HEK293T (cell line): Measurements from ENCODE around the gene GATA6.

Experiments
- CTCF ChIA-PET: fragments of 350-600 bp; formaldehyde crosslinking; extraction: SDS; loops from one replicate; lab custom pipeline; 2021; ENCODE audit warnings: antibody characterized with exemption, inconsistent platforms; lab: Yijun Ruan, JAX
- POLR2A ChIA-PET: fragments of 350-600 bp; formaldehyde crosslinking; extraction: SDS; loops from one replicate; lab custom pipeline; 2020; ENCODE audit warnings: antibody characterized with exemption, inconsistent platforms; lab: Yijun Ruan, JAX
- DNase-seq: peaks from one replicate; pipeline ENCODE4 v3.0.0; 2012; ENCODE audit warnings: mixed read lengths; ENCODE audit errors: extremely low spot score
- ARNT ChIP-seq: fragments of 450-650 bp; IDR thresholded peaks from 2 replicates; pipeline ENCODE4 v1.6.1; 2017; ENCODE audit warnings: mild to moderate bottlenecking
- BHLHE40 ChIP-seq: fragments of 450-650 bp; IDR thresholded peaks from 2 replicates; pipeline ENCODE4 v1.6.1; 2016; ENCODE audit warnings: mild to moderate bottlenecking, moderate library complexity, borderline replicate concordance
- CTBP1 ChIP-seq: fragments of 450-650 bp; IDR thresholded peaks from 2 replicates; pipeline ENCODE4 v1.6.1; 2016; ENCODE audit warnings: borderline replicate concordance
- ELF4 ChIP-seq: fragments of 450-650 bp; IDR thresholded peaks from 2 replicates; pipeline ENCODE4 v1.6.1; 2017; ENCODE audit warnings: antibody characterized with exemption
- FOXA1 ChIP-seq: fragments of 450-650 bp; IDR thresholded peaks from 2 replicates; pipeline ENCODE4 v1.6.1; 2016; ENCODE audit warnings: mild to moderate bottlenecking
- FOXK2 ChIP-seq: fragments of 450-650 bp; IDR thresholded peaks from 2 replicates; pipeline ENCODE4 v1.6.1; 2016; ENCODE audit warnings: mild to moderate bottlenecking
- FOXM1 ChIP-seq: fragments of 450-650 bp; IDR thresholded peaks from 2 replicates; pipeline ENCODE4 v1.6.1; 2017; ENCODE audit warnings: mild to moderate bottlenecking, borderline replicate concordance
- HDGF ChIP-seq: fragments of 450-650 bp; IDR thresholded peaks from 2 replicates; pipeline ENCODE4 v1.6.1; 2017; ENCODE audit warnings: antibody characterized with exemption, borderline replicate concordance
- L3MBTL2 ChIP-seq: fragments of 450-650 bp; conservative IDR thresholded peaks from 2 replicates; pipeline ENCODE4 v1.6.1; 2016; ENCODE audit warnings: mild to moderate bottlenecking
- LEF1 ChIP-seq: fragments of 450-650 bp; IDR thresholded peaks from 2 replicates; pipeline ENCODE4 v1.6.1; 2017; ENCODE audit warnings: mild to moderate bottlenecking, borderline replicate concordance
- NFRKB ChIP-seq: fragments of 450-650 bp; IDR thresholded peaks from 2 replicates; pipeline ENCODE4 v1.6.1; 2016; ENCODE audit warnings: mild to moderate bottlenecking, moderate library complexity
- PKNOX1 ChIP-seq: fragments of 450-650 bp; IDR thresholded peaks from 2 replicates; pipeline ENCODE4 v1.6.1; 2016
- SP1 ChIP-seq: fragments of 450-650 bp; IDR thresholded peaks from 2 replicates; pipeline ENCODE4 v1.6.1; 2017
- SUZ12 ChIP-seq: fragments of 450-650 bp; IDR thresholded peaks from 2 replicates; pipeline ENCODE4 v1.6.1; 2016; ENCODE audit warnings: mild to moderate bottlenecking
- TARDBP ChIP-seq: fragments of 450-650 bp; IDR thresholded peaks from 2 replicates; pipeline ENCODE4 v1.6.1; 2016
- ZNF384 ChIP-seq: fragments of 450-650 bp; IDR thresholded peaks from 2 replicates; pipeline ENCODE4 v1.6.1; 2016

GATA6 gene

DNA sequence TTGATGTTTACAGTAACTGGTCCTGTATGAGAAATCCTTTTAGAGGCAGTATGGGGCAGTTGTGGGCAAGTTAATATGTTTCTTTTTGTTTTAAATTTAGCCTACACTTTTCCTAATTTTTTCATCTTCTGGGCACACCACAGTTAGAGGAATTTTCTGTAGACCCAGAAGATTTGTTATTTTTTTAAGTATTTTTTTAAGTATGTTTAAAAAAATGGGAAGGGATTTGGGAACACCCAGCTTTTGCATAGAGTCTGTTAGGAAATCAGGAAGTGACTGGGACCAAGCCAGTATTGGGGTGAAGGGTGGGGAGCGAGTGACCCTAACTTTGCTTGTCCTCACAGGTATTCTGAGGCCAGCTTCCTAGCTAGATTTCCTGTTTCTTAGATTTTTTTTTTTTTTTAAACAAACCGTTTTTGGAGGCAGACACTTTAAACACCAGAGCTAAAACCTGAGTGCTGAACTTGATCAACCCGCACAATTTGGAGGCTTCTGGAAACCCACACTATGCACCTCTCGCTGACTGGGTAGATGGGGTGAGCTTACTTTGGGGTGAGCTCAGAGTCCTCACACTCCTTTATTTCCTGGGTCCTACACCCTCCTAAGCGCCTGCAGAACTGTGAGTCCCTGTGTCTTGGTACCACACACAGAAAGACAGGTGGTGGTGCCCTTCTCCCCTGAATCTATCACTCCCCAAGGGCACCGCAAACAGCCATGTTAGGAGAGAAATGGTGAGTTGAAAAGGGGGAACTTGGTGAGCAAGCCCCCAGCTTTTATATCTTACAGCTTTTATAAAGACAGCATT lies 5.2 kb downstream of the GATA6 start:
- TF ChIP-seq BHLHE40 (no peak), ZNF384 (no peak), L3MBTL2 (no peak), HDGF (no peak), SUZ12 (no peak), NFRKB (no peak), PKNOX1 (no peak), ELF4 (no peak), ARNT (no peak), SP1 (no peak), TARDBP (no peak), FOXA1 (no peak)
- ChIA-PET CTCF (interaction anchor here (0.7 to 1.4 kb wide), 4 partner anchors 9 to 809 kb away, joined by 3 to 6 read pairs (median 4); no protein-coding TSS in a partner anchor), POLR2A (interaction anchor here (0.6 to 1.7 kb wide), 5 partner anchors 9 to 389 kb away, joined by 3 to 6 read pairs (median 4); no protein-coding TSS in a partner anchor)
- no peak for DNase-seq

- no peak for DNase-seq
- CTCF ChIA-PET: interaction anchor here (0.7 kb wide), 1 partner anchor 8 kb away, joined by 3 read pairs; no protein-coding TSS in a partner anchor
- POLR2A ChIA-PET: interaction anchor here (1.3 to 1.7 kb wide), 3 partner anchors 8 to 388 kb away, joined by 4 to 6 read pairs (median 5); no protein-coding TSS in a partner anchor
- no peak for TF ChIP-seq ZNF384
Measured at GRCh38 chr18:22175346-22175745, 6.0 kb downstream of the GATA6 start.

DNA sequence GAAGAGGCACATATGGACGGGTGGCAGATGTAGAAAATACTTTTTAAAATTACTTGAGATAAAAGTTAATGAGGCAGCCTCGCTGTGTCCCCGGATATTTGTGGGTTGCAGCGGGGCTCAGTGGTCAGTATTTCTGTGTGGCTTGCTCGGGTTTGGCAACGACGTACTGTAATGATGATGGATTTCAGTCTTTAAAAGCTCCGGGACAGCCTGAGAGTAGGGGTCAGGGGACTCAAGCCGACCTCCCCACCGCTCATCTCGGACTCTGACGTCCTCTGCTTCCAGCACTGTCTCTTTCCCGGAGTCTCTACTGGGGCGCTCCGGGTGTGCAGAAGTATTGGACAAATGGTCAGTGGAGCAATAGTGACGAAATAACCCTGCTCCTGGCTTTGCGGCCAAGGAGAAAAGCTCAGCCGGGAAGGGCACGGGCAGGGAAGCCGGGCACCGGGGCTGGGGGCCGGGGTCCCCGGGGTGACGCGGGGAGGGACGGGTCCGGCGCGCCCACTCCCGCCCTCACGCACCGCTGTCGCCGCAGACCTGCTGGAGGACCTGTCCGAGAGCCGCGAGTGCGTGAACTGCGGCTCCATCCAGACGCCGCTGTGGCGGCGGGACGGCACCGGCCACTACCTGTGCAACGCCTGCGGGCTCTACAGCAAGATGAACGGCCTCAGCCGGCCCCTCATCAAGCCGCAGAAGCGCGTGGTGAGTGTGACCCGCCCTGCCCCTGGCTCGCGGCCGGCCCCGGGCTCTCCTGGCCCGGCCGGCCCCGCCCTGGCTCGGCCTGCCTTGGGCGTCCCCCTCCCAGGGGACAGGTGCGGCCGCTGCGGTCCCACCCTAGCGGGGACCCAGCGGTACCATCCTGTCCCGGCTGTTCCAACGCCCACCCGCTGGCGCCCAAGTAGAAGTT lies 7.3 kb downstream of the GATA6 start:
- no peak for DNase-seq
- POLR2A ChIA-PET: no interaction called here
- TF ChIP-seq CTBP1: no peak
- no peak for TF ChIP-seq FOXK2
- no peak for TF ChIP-seq NFRKB
- no peak for TF ChIP-seq SP1
- no peak for TF ChIP-seq PKNOX1
- TF ChIP-seq HDGF: no peak
- no peak for TF ChIP-seq FOXM1
- TF ChIP-seq FOXA1: no peak
- TF ChIP-seq TARDBP: no peak
- no peak for TF ChIP-seq L3MBTL2
- no peak for TF ChIP-seq BHLHE40
- CTCF ChIA-PET: no interaction called here

DNA sequence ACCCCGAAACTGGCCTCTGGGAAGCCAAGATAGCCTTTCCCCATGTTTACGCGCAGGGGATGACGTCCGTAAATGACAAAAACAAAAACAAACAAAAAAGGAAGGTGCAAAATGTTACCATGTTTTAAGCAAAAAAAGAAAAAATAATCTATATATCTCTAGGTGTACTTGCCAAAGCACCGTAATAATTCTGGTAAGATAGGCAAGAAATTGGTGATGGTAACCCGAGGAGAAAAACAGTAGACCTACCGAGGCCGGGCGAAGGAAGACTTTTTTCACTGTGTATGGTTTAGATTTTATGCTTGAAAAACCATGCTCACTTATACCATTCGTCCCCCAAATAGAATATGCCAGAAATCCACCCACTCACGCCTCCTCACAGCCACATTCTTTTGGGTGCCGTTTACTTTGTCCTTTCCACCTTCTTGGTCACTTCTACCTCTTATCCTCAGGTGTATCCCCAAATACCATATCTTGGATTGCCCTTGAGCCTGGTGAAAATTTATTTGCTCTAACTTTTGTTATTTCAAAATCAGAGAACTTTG lies 8.0 kb downstream of the GATA6 start:
- TF ChIP-seq TARDBP (no peak), SP1 (no peak), ELF4 (no peak), LEF1 (no peak), FOXM1 (no peak), PKNOX1 (no peak), L3MBTL2 (no peak), ZNF384 (no peak), ARNT (no peak), FOXA1 (no peak), NFRKB (no peak), HDGF (no peak), BHLHE40 (no peak), SUZ12 (no peak), CTBP1 (no peak), FOXK2 (no peak)
- CTCF ChIA-PET: no interaction called here
- DNase-seq: no peak
- POLR2A ChIA-PET: no interaction called here

DNA sequence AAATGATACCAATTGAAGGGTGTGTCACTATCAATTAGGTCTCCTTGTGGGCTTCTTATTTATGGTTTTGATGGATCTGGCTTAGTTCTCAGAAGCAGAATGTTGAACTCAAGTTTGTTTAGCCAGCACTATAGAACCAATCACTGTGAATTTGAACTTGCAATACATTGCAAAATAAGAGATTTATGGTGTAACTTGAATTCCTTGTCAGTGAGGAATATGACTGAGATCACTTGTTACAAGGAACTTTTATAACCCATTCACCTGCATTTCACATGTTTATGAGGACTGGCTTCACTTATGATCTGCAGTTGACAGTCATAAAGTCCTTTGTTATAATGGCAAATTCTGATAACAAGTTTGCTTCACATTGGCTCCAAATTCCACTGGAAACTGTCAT lies 9.8 kb downstream of the GATA6 start:
- ChIA-PET POLR2A (no interaction called here), CTCF (interaction anchor here (0.7 kb wide), 1 partner anchor 199 kb away, joined by 3 read pairs; no protein-coding TSS in a partner anchor)
- TF ChIP-seq FOXA1: no peak
- TF ChIP-seq BHLHE40: no peak
- TF ChIP-seq PKNOX1: peak; percentile 46; the same call in 1 of the 2 replicates
- TF ChIP-seq ARNT: no peak
- no peak for DNase-seq
